Natural killer cell (primary cell): ENCODE results near the gene SH3BP5L. TPM values are rescaled to one million over a fixed set of nuclear protein-coding genes. Genes with fewer than 3 reads are reported as not detected.
"Not testable (repeated sequence)": the region's sequence is repeated elsewhere in the genome, so short reads cannot be mapped to it uniquely, and the experiment has no call there.

Experiments used
- ATAC-seq, 3 donors: fragments of 150-1000 bp in 2 of 3; fragments of 200-7000 bp in 1 of 3; cut with Tn5 transposase; 1 replicate in 1 of 3; 2 replicates in 2 of 3; pipeline ENCODE4 v1.10.0; 2021; ENCODE audit warnings: mild to moderate bottlenecking in 2 of 3, moderate library complexity in 2 of 3
- DNase-seq, 2 donors: peaks; one replicate each; pipeline versions ENCODE4 v3.0.0 to v3.0.0-alpha.2; 2013 to 2021; ENCODE audit warnings: mixed read lengths in 1 of 2
- H3K27ac ChIP-seq: one replicate; pipeline ENCODE4 v1.5.1; 2013; ENCODE audit warnings: mild to moderate bottlenecking, low read length
- H3K27me3 ChIP-seq: one replicate; pipeline ENCODE4 v1.6.1; 2013; ENCODE audit warnings: low read length; ENCODE audit not compliant: control insufficient read depth, insufficient read depth
- H3K36me3 ChIP-seq: one replicate; pipeline ENCODE4 v1.6.1; 2013; ENCODE audit warnings: low read length; ENCODE audit not compliant: control insufficient read depth, insufficient read depth
- H3K4me1 ChIP-seq: one replicate; pipeline ENCODE4 v1.6.1; 2013; ENCODE audit warnings: low read length; ENCODE audit not compliant: control insufficient read depth, insufficient read depth
- H3K4me3 ChIP-seq: one replicate; pipeline ENCODE4 v1.5.1; 2013; ENCODE audit warnings: low read length
- H3K9me3 ChIP-seq: one replicate; pipeline ENCODE4 v1.6.1; 2013; ENCODE audit warnings: low read length; ENCODE audit not compliant: control insufficient read depth, insufficient read depth
- H3K27ac Mint-ChIP-seq, 2 donors: one replicate each; pipeline ENCODE4 v1.8.0; 2022; ENCODE audit warnings: mild to moderate bottlenecking in 2 of 2, mixed read lengths in 2 of 2, moderate library complexity in 1 of 2
- H3K27me3 Mint-ChIP-seq, 2 donors: one replicate each; pipeline ENCODE4 v1.8.0; 2022; ENCODE audit warnings: low read depth in 2 of 2, mixed read lengths in 2 of 2
- H3K36me3 Mint-ChIP-seq: one replicate; pipeline ENCODE4 v1.8.0; 2022; ENCODE audit warnings: mixed read lengths
- H3K4me1 Mint-ChIP-seq, 2 donors: one replicate each; pipeline ENCODE4 v1.8.0; 2022; ENCODE audit warnings: mixed read lengths in 2 of 2
- H3K4me3 Mint-ChIP-seq: one replicate; pipeline ENCODE4 v1.8.0; 2022; ENCODE audit warnings: mild to moderate bottlenecking, moderate library complexity, mixed read lengths
- H3K9me3 Mint-ChIP-seq, 2 donors: one replicate each; pipeline ENCODE4 v1.8.0; 2022; ENCODE audit warnings: mixed read lengths in 2 of 2
- CTCF ChIP-seq: fragments of 200-600 bp; IDR thresholded peaks from one replicate; pipeline ENCODE4 v1.8.0; 2022; ENCODE audit warnings: antibody characterized with exemption
- WGBS: methylation state at CpG from one replicate; pipeline ENCODE4 v1.1.7; 2013; ENCODE audit warnings: missing lambda C conversion rate; ENCODE audit not compliant: insufficient coverage; 5-methylcytosine and 5-hydroxymethylcytosine counted together
- intact Hi-C: fragments of 100-400 bp; cut with micrococcal nuclease; formaldehyde crosslinking; loops from one replicate; pipeline ENCODE4 v1.14.2; 2022
- total RNA-seq, 4 donors: library from RNA; stranded (reverse); fragments of 120-200 nt in 1 of 4; gene quantifications; one replicate each; pipeline versions ENCODE4 v1.2.3 to v1.2.4, GENCODE V29; 2013 to 2022

The SH3BP5L gene
- total RNA-seq, 3 donors from 2014 or later (not counting 1 experiment from before 2014, with no cell fraction given) = 19.0 to 27.5 (median 22.9) TPM

GRCh38 chr1:248798791-248799190, 26.9 kb downstream of the SH3BP5L start:
- no peak overlapping the region for H3K27ac Mint-ChIP-seq
- Histone ChIP-seq H3K9me3 (no peaks in the 10 kb centered on the region), H3K4me3 (no peak overlapping the region), H3K4me1 (no peaks in the 10 kb centered on the region), H3K27me3 (no peaks in the 10 kb centered on the region), H3K27ac (no peak overlapping the region), H3K36me3 (no peaks in the 10 kb centered on the region)
- H3K27me3 Mint-ChIP-seq = peaks cover 11 to 20% of the 10 kb centered on the region in 2 donors
- intact Hi-C loops = no loop called here
- no peak overlapping the region for H3K4me3 Mint-ChIP-seq
- DNase-seq (no peak), ATAC-seq (no peak)
- H3K36me3 Mint-ChIP-seq = peaks cover 5% of the 10 kb centered on the region
- no peaks in the 10 kb centered on the region for H3K4me1 Mint-ChIP-seq
- peaks cover 2 to 3% of the 10 kb centered on the region in 2 donors for H3K9me3 Mint-ChIP-seq
- no peak for TF ChIP-seq CTCF
- 89% methylated on average over 2 of the region's 3 CpGs for WGBS

GRCh38 chr1:248794663-248795062, 31.1 kb downstream of the SH3BP5L start:
- peaks cover 3 to 20% of the 10 kb centered on the region in 2 donors for H3K27me3 Mint-ChIP-seq
- H3K36me3 Mint-ChIP-seq, H3K27ac ChIP-seq, H3K9me3 Mint-ChIP-seq, H3K4me3 ChIP-seq, H3K4me3 Mint-ChIP-seq, H3K4me1 ChIP-seq, ATAC-seq, DNase-seq, H3K9me3 ChIP-seq, H3K27me3 ChIP-seq, H3K27ac Mint-ChIP-seq, intact Hi-C loops, H3K36me3 ChIP-seq, H3K4me1 Mint-ChIP-seq: not testable (repeated sequence)
- WGBS = 94% methylated on average over 5 of the region's 5 CpGs

GRCh38 chr1:248793592-248793991, 32.1 kb downstream of the SH3BP5L start:
- H3K27me3 ChIP-seq = no peaks in the 10 kb centered on the region
- Mint-ChIP-seq H3K36me3 (peaks cover 7% of the 10 kb centered on the region), H3K27ac (no peak overlapping the region), H3K27me3 (peaks cover 3 to 15% of the 10 kb centered on the region in 2 donors), H3K4me1 (no peaks in the 10 kb centered on the region), H3K4me3 (no peak overlapping the region), H3K9me3 (peaks cover 2 to 3% of the 10 kb centered on the region in 2 donors)
- TF ChIP-seq CTCF = no peak
- H3K9me3 ChIP-seq = no peaks in the 10 kb centered on the region
- H3K4me3 ChIP-seq = no peak overlapping the region
- H3K36me3 ChIP-seq = no peaks in the 10 kb centered on the region
- DNase-seq (no peak), ATAC-seq (no peak)
- no peaks in the 10 kb centered on the region for H3K4me1 ChIP-seq
- no peak overlapping the region for H3K27ac ChIP-seq
- intact Hi-C loops = no loop called here

GRCh38 chr1:248792342-248792741, 33.4 kb downstream of the SH3BP5L start:
- Mint-ChIP-seq H3K27me3 (peaks cover 0 to 14% of the 10 kb centered on the region in 2 donors), H3K4me1 (no peaks in the 10 kb centered on the region), H3K36me3 (peaks cover 7% of the 10 kb centered on the region), H3K27ac (no peak overlapping the region), H3K4me3 (no peak overlapping the region), H3K9me3 (peaks cover 2 to 3% of the 10 kb centered on the region in 2 donors)
- H3K27me3 ChIP-seq = no peaks in the 10 kb centered on the region
- H3K36me3 ChIP-seq = no peaks in the 10 kb centered on the region
- no peak for DNase-seq
- intact Hi-C loops = no loop called here
- TF ChIP-seq CTCF = no peak
- WGBS = 72% methylated on average over 5 of the region's 5 CpGs
- H3K4me1 ChIP-seq = no peaks in the 10 kb centered on the region
- peak overlapping the region; percentile 64 for H3K27ac ChIP-seq
- H3K9me3 ChIP-seq = no peaks in the 10 kb centered on the region
- H3K4me3 ChIP-seq = no peak overlapping the region
- ATAC-seq = no peak
